H1 (cell line): ENCODE measurements around the gene TMCO1. TPM values are rescaled to one million over a fixed set of nuclear protein-coding genes. Genes with fewer than 3 reads are reported as not detected.
"Not testable (repeated sequence)": the region's sequence is repeated elsewhere in the genome, so short reads cannot be mapped to it uniquely, and the experiment has no call there.

ENCODE experiments used
- CTCF ChIA-PET: fragments of 300-600 bp; sonication (Branson Sonifier 250); formaldehyde crosslinking; loops from one replicate; lab custom pipeline; 2021; ENCODE audit not compliant: partially characterized antibody; lab: Charles Lee
- POLR2A ChIA-PET: fragments of 300-600 bp; sonication (Branson Sonifier 250); formaldehyde crosslinking; loops from one replicate; lab custom pipeline; 2021; ENCODE audit warnings: inconsistent platforms; ENCODE audit not compliant: partially characterized antibody; lab: Charles Lee
- DNase-seq, 2 experiments: peaks; one replicate each; pipeline versions ENCODE4 v3.0.0 to v3.0.0-alpha.2; 2010 to 2022; ENCODE audit warnings: low spot score in 2 of 2, low read depth in 1 of 2, mixed read lengths in 1 of 2
- FAIRE-seq: peaks from 2 replicates; lab custom pipeline; 2011; peaks lifted over from hg19 to GRCh38; lab: Jason Lieb, UNC
- H2AFZ ChIP-seq: 2 replicates; pipeline ENCODE4 v1.8.1; 2012; ENCODE audit warnings: low read length, inconsistent platforms
- H2AK5ac ChIP-seq: 2 replicates; pipeline ENCODE4 v1.6.1; 2013; ENCODE audit warnings: low read depth, low read length
- H2BK120ac ChIP-seq: replicated peaks from 2 replicates; pipeline ENCODE3; 2013; ENCODE audit warnings: low read depth, low read length, inconsistent platforms
- H2BK12ac ChIP-seq: 2 replicates; pipeline ENCODE4 v1.6.1; 2013; ENCODE audit warnings: low read depth, low read length
- H2BK15ac ChIP-seq: 2 replicates; pipeline ENCODE4 v1.6.1; 2013; ENCODE audit warnings: low read length
- H2BK20ac ChIP-seq: 2 replicates; pipeline ENCODE4 v1.6.1; 2013; ENCODE audit warnings: low read length
- H2BK5ac ChIP-seq: 2 replicates; pipeline ENCODE4 v1.6.1; 2013; ENCODE audit warnings: low read depth, low read length
- H3K14ac ChIP-seq: 2 replicates; pipeline ENCODE4 v1.6.1; 2013; ENCODE audit warnings: inconsistent platforms; ENCODE audit not compliant: insufficient read length
- H3K18ac ChIP-seq: 2 replicates; pipeline ENCODE4 v1.6.1; 2013; ENCODE audit warnings: low read length; ENCODE audit errors: extremely low read depth
- H3K23ac ChIP-seq: 2 replicates; pipeline ENCODE4 v1.6.1; 2013; ENCODE audit warnings: inconsistent platforms; ENCODE audit not compliant: insufficient read length
- H3K23me2 ChIP-seq: 2 replicates; pipeline ENCODE4 v1.6.1; 2013; ENCODE audit warnings: low read depth, low read length
- H3K27ac ChIP-seq: 2 replicates; pipeline ENCODE4 v1.6.1; 2011; ENCODE audit warnings: low read depth, low read length, inconsistent platforms
- H3K27me3 ChIP-seq, 4 experiments: replicated peaks in 1 of 4; 1 replicate in 1 of 4; 2 replicates in 3 of 4; pipeline versions ENCODE4 v1.6.1 to v1.8.1; 2011 to 2013; ENCODE audit warnings: low read length in 3 of 4, mild to moderate bottlenecking in 3 of 4, inconsistent platforms in 2 of 4, mixed read lengths in 2 of 4, moderate library complexity in 1 of 4; ENCODE audit not compliant: control insufficient read depth in 3 of 4, insufficient read depth in 3 of 4; ENCODE audit errors: extremely low read depth in 1 of 4
- H3K36me3 ChIP-seq, 4 experiments: 2 replicates each; pipeline versions ENCODE4 v1.6.1 to v1.8.1; 2011 to 2013; ENCODE audit warnings: mild to moderate bottlenecking in 4 of 4, low read length in 3 of 4, moderate library complexity in 2 of 4, control low read depth in 1 of 4, inconsistent platforms in 1 of 4; ENCODE audit not compliant: insufficient read depth in 4 of 4, control insufficient read depth in 2 of 4
- H3K4ac ChIP-seq: replicated peaks from 2 replicates; pipeline ENCODE3; 2013; ENCODE audit warnings: low read length, low read depth, mixed read lengths, inconsistent platforms; ENCODE audit not compliant: insufficient read length
- H3K4me1 ChIP-seq, 4 experiments: replicated peaks in 1 of 4; 1 replicate in 1 of 4; 2 replicates in 3 of 4; pipeline versions ENCODE4 v1.6.1 to v1.8.1; 2011 to 2013; ENCODE audit warnings: low read length in 3 of 4, inconsistent platforms in 2 of 4, mixed read lengths in 1 of 4; ENCODE audit not compliant: insufficient read depth in 4 of 4, control insufficient read depth in 3 of 4
- H3K4me2 ChIP-seq, 2 experiments: 2 replicates each; pipeline versions ENCODE4 v1.6.1 to v1.8.1; 2011 to 2013; ENCODE audit warnings: low read depth in 2 of 2, low read length in 2 of 2, control low read depth in 1 of 2, inconsistent platforms in 1 of 2, mild to moderate bottlenecking in 1 of 2; ENCODE audit not compliant: insufficient read depth in 1 of 2
- H3K4me3 ChIP-seq, 4 experiments: fragments of 200-600, 300-600 bp in 1 of 4; sonication (generic), shearing (Covaris generic), sonication (Bioruptor Twin) in 1 of 4; 2 replicates each; pipeline versions ENCODE4 v1.5.1 to v1.8.1; 2011 to 2016; ENCODE audit warnings: low read length in 4 of 4, low read depth in 3 of 4, control low read depth in 2 of 4, inconsistent platforms in 2 of 4, mild to moderate bottlenecking in 2 of 4, mixed read lengths in 1 of 4, moderate library complexity in 1 of 4; ENCODE audit not compliant: insufficient read depth in 2 of 4; ENCODE audit errors: extremely low read depth in 1 of 4
- H3K56ac ChIP-seq: replicated peaks from 2 replicates; pipeline ENCODE3; 2013; ENCODE audit warnings: low read depth, mild to moderate bottlenecking, mixed read lengths, low read length, inconsistent platforms; ENCODE audit not compliant: insufficient read length
- H3K79me1 ChIP-seq: 2 replicates; pipeline ENCODE4 v1.6.1; 2013; ENCODE audit warnings: low read depth, low read length, control low read depth
- H3K79me2 ChIP-seq, 2 experiments: 2 replicates each; pipeline versions ENCODE4 v1.6.1 to v1.8.1; 2012 to 2013; ENCODE audit warnings: low read length in 2 of 2, mild to moderate bottlenecking in 2 of 2, inconsistent platforms in 1 of 2; ENCODE audit not compliant: insufficient read depth in 2 of 2, control insufficient read depth in 1 of 2
- H3K9ac ChIP-seq, 4 experiments: replicated peaks in 1 of 4; 1 replicate in 1 of 4; 2 replicates in 3 of 4; pipeline versions ENCODE4 v1.6.1 to v1.8.1; 2011 to 2013; ENCODE audit warnings: low read depth in 3 of 4, low read length in 3 of 4, control low read depth in 2 of 4, mild to moderate bottlenecking in 2 of 4, moderate library complexity in 2 of 4, inconsistent platforms in 1 of 4; ENCODE audit errors: extremely low read depth in 1 of 4
- H3K9me3 ChIP-seq, 2 experiments: 2 replicates each; pipeline versions ENCODE4 v1.6.1 to v1.8.1; 2012 to 2013; ENCODE audit warnings: mild to moderate bottlenecking in 2 of 2, moderate library complexity in 2 of 2, control low read depth in 1 of 2, inconsistent platforms in 1 of 2, low read depth in 1 of 2, low read length in 1 of 2, mixed read lengths in 1 of 2; ENCODE audit not compliant: insufficient read depth in 2 of 2
- H4K20me1 ChIP-seq, 2 experiments: replicated peaks in 1 of 2; 2 replicates each; pipeline versions ENCODE3 to v1.8.1; 2011 to 2013; ENCODE audit warnings: inconsistent platforms in 2 of 2, low read length in 2 of 2, mild to moderate bottlenecking in 1 of 2; ENCODE audit not compliant: insufficient read depth in 2 of 2, control insufficient read depth in 1 of 2
- H4K5ac ChIP-seq: 2 replicates; pipeline ENCODE4 v1.6.1; 2013; ENCODE audit warnings: low read length, low read depth, mixed read lengths, inconsistent platforms; ENCODE audit not compliant: insufficient read length
- H4K8ac ChIP-seq: 2 replicates; pipeline ENCODE4 v1.8.0; 2013; ENCODE audit warnings: mild to moderate bottlenecking, moderate library complexity, low read length, inconsistent platforms; ENCODE audit not compliant: insufficient read depth; ENCODE audit errors: extremely low read depth
- H4K91ac ChIP-seq: replicated peaks from 2 replicates; pipeline ENCODE3; 2013; ENCODE audit warnings: low read length, mixed read lengths, inconsistent platforms; ENCODE audit not compliant: insufficient read length
- CEBPB ChIP-seq: IDR thresholded peaks from 2 replicates; pipeline ENCODE4 v1.6.1; 2012; ENCODE audit warnings: low read depth, low read length
- EZH2 ChIP-seq: fragments of 200-600 bp; sonication (generic); IDR thresholded peaks from 2 replicates; pipeline ENCODE4 v1.7.1; 2012; ENCODE audit warnings: low read depth, mild to moderate bottlenecking, moderate library complexity, low read length, inconsistent platforms; ENCODE audit not compliant: severe bottlenecking
- POU5F1 ChIP-seq: IDR thresholded peaks from 2 replicates; pipeline ENCODE4 v1.6.1; 2011; ENCODE audit warnings: low read depth, mild to moderate bottlenecking, low read length, moderate library complexity
- SP1 ChIP-seq: IDR thresholded peaks from 2 replicates; pipeline ENCODE4 v1.6.1; 2011; ENCODE audit warnings: low read depth, low read length
- WGBS, 2 experiments: shearing (Covaris generic) in 1 of 2; methylation state at CpG; one replicate each; pipeline versions ENCODE4 v1.1.6 to v1.1.7; 2013 to 2015; ENCODE audit warnings: low lambda C conversion rate in 2 of 2, mixed read lengths in 2 of 2, inconsistent platforms in 1 of 2, low coverage in 1 of 2, missing lambda C conversion rate in 1 of 2; ENCODE audit not compliant: insufficient replicate concordance in 2 of 2, insufficient coverage in 1 of 2, insufficient read length in 1 of 2; ENCODE audit errors: extremely low coverage in 1 of 2, missing lambda C conversion rate in 1 of 2; 5-methylcytosine and 5-hydroxymethylcytosine counted together
- polyA plus RNA-seq, 7 experiments: library from polyadenylated mRNA; depleted of rRNA in 3 of 7; stranded (reverse) in 5 of 7; unstranded in 2 of 7; fragments of >200 nt in 5 of 7; fragments of 200-250 nt in 2 of 7; gene quantifications; 1 replicate in 5 of 7; 2 replicates in 1 of 7; 4 replicates in 1 of 7; pipeline versions ENCODE4 v1.2.1 to v1.2.3, GENCODE V29; 2011 to 2013; ENCODE audit warnings: missing spikeins in 2 of 7, mixed read lengths in 2 of 7
- total RNA-seq: library from RNA; stranded (reverse); fragmentation: NEBNext Ultra II Directional; extraction: Animal tissue kit (Norgen Biotek cat#: 25700); gene quantifications from 2 replicates; pipeline ENCODE4 v1.2.1, GENCODE V29; 2021
- TF ChIP-seq, protein P1 (sequence below): IDR thresholded peaks from 2 replicates; pipeline ENCODE4 v1.6.1; 2012; ENCODE audit warnings: inconsistent platforms

The TMCO1 gene
- total and polyA plus RNA-seq, 2 of the 8 experiments (the other 6 are each of a cell fraction or from before 2014, with no cell fraction given), result 61.6 to 63.8 TPM

DNA sequence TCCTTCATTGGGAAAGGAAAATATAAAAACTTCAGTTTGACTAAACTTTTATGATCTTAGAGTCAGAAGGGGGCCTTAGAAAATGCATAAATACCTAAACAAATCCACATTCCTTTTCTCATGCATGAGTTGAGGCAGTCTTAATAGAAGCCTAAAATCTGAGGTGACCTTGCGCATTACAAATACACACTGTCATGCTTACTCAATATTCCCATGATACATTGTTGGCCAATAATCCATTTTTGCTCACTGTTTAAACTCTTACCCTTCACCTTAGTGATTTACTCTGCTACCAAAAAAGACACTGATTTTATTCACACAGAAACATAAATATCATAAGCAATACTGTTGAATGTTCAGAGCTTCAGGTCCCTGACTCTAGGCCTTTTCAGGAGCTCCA is 19.1 kb upstream of the TMCO1 start (continued):
- TF ChIP-seq, protein P1, sequence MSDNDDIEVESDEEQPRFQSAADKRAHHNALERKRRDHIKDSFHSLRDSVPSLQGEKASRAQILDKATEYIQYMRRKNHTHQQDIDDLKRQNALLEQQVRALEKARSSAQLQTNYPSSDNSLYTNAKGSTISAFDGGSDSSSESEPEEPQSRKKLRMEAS, result no peak
- TF ChIP-seq POU5F1 (no peak), SP1 (no peak), EZH2 (no peak), CEBPB (no peak)

DNA sequence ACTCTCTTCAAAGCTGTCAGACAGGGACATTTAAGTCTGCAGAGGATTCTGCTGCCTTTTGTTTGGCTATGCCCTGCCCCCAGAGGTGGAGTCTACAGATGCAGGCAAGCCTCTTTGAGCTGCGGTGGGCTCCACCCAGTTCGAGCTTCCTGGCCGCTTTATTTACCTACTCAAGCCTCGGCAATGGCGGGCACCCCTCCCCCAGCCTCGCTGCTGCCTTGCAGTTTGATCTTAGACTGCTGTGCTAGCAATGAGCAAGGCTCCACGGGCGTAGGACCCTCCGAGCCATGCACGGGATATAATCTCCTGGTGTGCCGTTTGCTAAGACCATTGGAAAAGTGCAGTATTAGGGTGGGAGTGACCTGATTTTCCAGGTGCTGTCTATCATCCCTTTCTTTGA is 14.9 kb upstream of the TMCO1 start:
- H2AFZ ChIP-seq, H2BK20ac ChIP-seq, H3K9ac ChIP-seq, DNase-seq, H3K36me3 ChIP-seq, H3K79me1 ChIP-seq, H3K4me1 ChIP-seq, H3K4ac ChIP-seq, H3K27me3 ChIP-seq, H2BK15ac ChIP-seq, H3K23me2 ChIP-seq, H4K8ac ChIP-seq, H4K5ac ChIP-seq, H4K20me1 ChIP-seq, H3K27ac ChIP-seq, H3K18ac ChIP-seq, H3K4me2 ChIP-seq, H3K56ac ChIP-seq, FAIRE-seq, H2BK120ac ChIP-seq, H3K14ac ChIP-seq, POLR2A ChIA-PET, H3K79me2 ChIP-seq, H2BK5ac ChIP-seq, H2AK5ac ChIP-seq, H3K23ac ChIP-seq, H3K4me3 ChIP-seq, H4K91ac ChIP-seq, H2BK12ac ChIP-seq: not testable (repeated sequence)
- CTCF ChIA-PET, result interaction anchor here (0.7 kb wide), 2 partner anchors 9 to 42 kb away, joined by 3 read pairs; no protein-coding TSS in a partner anchor
- whole genome bisulfite sequencing, 2 experiments, result 96% methylated on average over 11 of the region's 11 CpGs; no CpG with 5 or more reads in 1 of the 2 experiments
- H3K9me3 ChIP-seq, result peaks cover 10 to 15% of the 10 kb centered on the region in 2 experiments
